GM18502 (cell line): ENCODE measurements around the gene CAMK1G.

ENCODE experiments used
- ATAC-seq: cut with Tn5 transposase; IDR thresholded peaks from one replicate; pipeline ENCODE4 v1.9.1; 2021; ENCODE audit warnings: mild to moderate bottlenecking; ENCODE audit not compliant: unreplicated experiment, poor library complexity

CAMK1G gene

GRCh38 chr1:209617047-209617673 is 33.6 kb downstream of the CAMK1G start:
- ATAC-seq: no peak

GRCh38 chr1:209617755-209618154 is 34.2 kb downstream of the CAMK1G start:
- no peak for ATAC-seq

GRCh38 chr1:209618291-209618690 is 34.8 kb downstream of the CAMK1G start:
- no peak for ATAC-seq

- no peak for ATAC-seq
Observed at GRCh38 chr1:209618756-209619420, 35.4 kb downstream of the CAMK1G start.

- ATAC-seq: no peak
Observed at GRCh38 chr1:209619696-209620486, 36.4 kb downstream of the CAMK1G start.

GRCh38 chr1:209620487-209620884 is 37.0 kb downstream of the CAMK1G start:
- ATAC-seq: no peak

GRCh38 chr1:209621286-209621685 is 37.8 kb downstream of the CAMK1G start:
- no peak for ATAC-seq

- ATAC-seq: no peak
Observed at GRCh38 chr1:209621741-209622655, 38.5 kb downstream of the CAMK1G start.

GRCh38 chr1:209622841-209623829 is 39.6 kb downstream of the CAMK1G start:
- no peak for ATAC-seq

- ATAC-seq: no peak
Observed at GRCh38 chr1:209624558-209625549, 41.3 kb downstream of the CAMK1G start.

GRCh38 chr1:209625791-209626285 is 42.3 kb downstream of the CAMK1G start:
- ATAC-seq: no peak

GRCh38 chr1:209626346-209627026 is 43.0 kb downstream of the CAMK1G start:
- no peak for ATAC-seq

- ATAC-seq: no peak
Observed at GRCh38 chr1:209627027-209627731, 43.7 kb downstream of the CAMK1G start.

- peak; percentile 85 for ATAC-seq
Observed at GRCh38 chr1:209627732-209628196, 44.2 kb downstream of the CAMK1G start.

- ATAC-seq: no peak
Observed at GRCh38 chr1:209628618-209629299, 45.2 kb downstream of the CAMK1G start.
